ENCODE data around the gene N4BP3. TPM values are rescaled to one million over a fixed set of nuclear protein-coding genes. Genes with fewer than 3 reads are reported as not detected.

Gene N4BP3
- total RNA-seq, 2 experiments from 2014 or later = 26.1 to 28.3 TPM

DNA sequence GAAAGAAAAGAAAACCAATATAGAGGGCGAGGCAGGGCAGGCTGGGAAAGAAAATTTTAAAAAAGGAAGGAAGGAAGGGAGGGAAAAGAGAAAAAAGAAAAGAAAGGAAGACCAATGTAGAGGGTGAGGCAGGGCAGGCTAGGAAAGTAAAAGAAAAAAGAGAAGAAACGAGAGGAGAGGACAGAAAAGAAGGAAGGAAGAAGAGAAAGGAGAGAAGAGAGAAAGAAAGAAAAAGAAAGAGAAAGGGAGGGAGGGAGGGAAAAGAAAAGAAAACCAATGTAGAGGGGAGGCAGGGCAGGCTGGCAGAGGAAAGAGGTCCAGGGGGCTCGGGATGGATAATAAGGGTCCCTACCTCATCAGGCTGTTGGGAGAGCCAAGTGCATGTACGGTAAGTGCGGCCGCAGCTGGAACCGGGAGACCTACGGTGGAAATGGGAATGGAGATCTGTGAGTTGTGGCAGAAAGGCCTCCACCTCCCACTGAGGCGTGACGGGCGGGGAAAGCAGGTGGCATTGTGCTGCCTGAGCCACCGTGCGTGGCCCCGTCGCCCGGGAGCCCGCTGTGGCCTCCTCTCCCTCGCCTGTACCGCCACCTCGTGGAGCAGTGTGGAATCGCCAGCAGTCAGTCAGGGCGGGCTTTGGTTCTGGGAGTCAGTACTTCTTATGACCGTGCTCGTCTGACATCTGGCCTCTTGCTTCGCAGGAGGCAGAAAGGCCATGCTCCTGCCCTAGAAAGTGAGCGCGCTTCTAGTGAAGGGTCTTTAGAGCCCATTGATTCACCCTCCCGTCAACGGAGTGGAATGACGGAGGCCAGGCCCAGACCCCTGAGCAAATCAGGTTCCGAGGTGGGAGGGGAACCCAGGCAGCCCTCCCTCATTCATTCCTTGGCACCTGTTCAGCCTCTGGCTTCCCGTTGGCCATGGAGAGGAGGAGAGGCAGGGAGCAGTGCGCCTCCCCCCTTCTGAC is 50.7 kb downstream of the N4BP3 start:
- no peaks in the 10 kb centered on the region for H4K20me1 ChIP-seq (ENCODE audit: insufficient read depth, low read length)
- no peaks in the 10 kb centered on the region for H3K36me3 ChIP-seq (ENCODE audit: insufficient read depth, low read length)
- POLR2A ChIA-PET = interaction anchor here (0.8 kb wide), 1 partner anchor 11 kb away, joined by 4 read pairs; the partner anchor contains the start of gene NHP2
- H3K27ac ChIP-seq (ENCODE audit: low read depth, low read length, poor library complexity, severe bottlenecking) = no peak overlapping the region
- no peaks in the 10 kb centered on the region for H3K79me2 ChIP-seq (ENCODE audit: insufficient read depth, low read depth, low read length)
- peak overlapping the region; percentile 94 for H2AFZ ChIP-seq (ENCODE audit: low read length)
- BruUV-seq (replicated peaks) = no TSS peak
- peaks cover 30% of the 10 kb centered on the region for H3K4me1 ChIP-seq (ENCODE audit: insufficient read depth, low read length, poor library complexity, severe bottlenecking)
- H3K4me2 ChIP-seq (ENCODE audit: low read length) = peak overlapping the region; percentile 69
- peak overlapping the region; percentile 38 for H3K4me3 ChIP-seq (ENCODE audit: low read depth, low read length, poor library complexity, severe bottlenecking)
- CTCF ChIA-PET (ENCODE audit: unreplicated experiment) = interaction anchor here (3.3 kb wide), 1 partner anchor 89 kb away, joined by 23 read pairs; no protein-coding TSS in a partner anchor
- H3K9me3 ChIP-seq (ENCODE audit: low read length) = no peaks in the 10 kb centered on the region
- intact Hi-C loops (cut with micrococcal nuclease; ENCODE audit: unreplicated experiment) = loop anchor here (1.0 to 10.0 kb wide), 5 partner anchors 18 to 559 kb away; partner anchors contain the start of gene B4GALT7
- peak; percentile 90 for DNase-seq (ENCODE audit: low spot score)
- TF ChIP-seq, protein P1, sequence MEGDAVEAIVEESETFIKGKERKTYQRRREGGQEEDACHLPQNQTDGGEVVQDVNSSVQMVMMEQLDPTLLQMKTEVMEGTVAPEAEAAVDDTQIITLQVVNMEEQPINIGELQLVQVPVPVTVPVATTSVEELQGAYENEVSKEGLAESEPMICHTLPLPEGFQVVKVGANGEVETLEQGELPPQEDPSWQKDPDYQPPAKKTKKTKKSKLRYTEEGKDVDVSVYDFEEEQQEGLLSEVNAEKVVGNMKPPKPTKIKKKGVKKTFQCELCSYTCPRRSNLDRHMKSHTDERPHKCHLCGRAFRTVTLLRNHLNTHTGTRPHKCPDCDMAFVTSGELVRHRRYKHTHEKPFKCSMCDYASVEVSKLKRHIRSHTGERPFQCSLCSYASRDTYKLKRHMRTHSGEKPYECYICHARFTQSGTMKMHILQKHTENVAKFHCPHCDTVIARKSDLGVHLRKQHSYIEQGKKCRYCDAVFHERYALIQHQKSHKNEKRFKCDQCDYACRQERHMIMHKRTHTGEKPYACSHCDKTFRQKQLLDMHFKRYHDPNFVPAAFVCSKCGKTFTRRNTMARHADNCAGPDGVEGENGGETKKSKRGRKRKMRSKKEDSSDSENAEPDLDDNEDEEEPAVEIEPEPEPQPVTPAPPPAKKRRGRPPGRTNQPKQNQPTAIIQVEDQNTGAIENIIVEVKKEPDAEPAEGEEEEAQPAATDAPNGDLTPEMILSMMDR (conservative IDR thresholded peaks at IDR 0.05; ENCODE audit: low read length) = peak; percentile 98
- TF ChIP-seq EZH2phosphoT487 (IDR thresholded peaks at IDR 0.05; ENCODE audit: borderline replicate concordance, low read depth, low read length) = no peak
- H3K9me2 ChIP-seq (ENCODE audit: insufficient read depth, low read length) = no peaks in the 10 kb centered on the region

DNA sequence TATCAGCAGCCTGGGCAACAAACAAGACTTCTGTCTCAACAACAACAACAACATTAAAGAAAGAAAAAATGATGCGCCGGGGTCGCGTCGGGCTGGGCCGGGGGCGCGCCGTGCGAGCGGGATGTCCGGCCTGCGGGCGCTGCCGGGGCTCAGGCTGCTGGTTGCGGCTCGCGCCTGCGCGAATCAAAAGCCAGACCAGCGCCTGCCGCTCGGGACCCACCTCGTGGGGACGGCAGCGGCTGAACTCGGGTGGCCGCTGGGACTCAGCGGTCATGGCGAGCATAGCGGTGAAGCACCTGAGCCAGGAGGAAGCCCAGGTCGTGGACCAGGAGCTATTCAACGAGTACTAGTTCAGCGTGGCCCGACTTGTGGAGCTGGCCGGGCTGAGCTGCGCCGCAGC is 52.2 kb downstream of the N4BP3 start:
- CTCF ChIA-PET (ENCODE audit: unreplicated experiment) = no interaction called here
- no peak overlapping the region for H3K4me3 ChIP-seq (ENCODE audit: low read depth, low read length, poor library complexity, severe bottlenecking)
- H3K36me3 ChIP-seq (ENCODE audit: insufficient read depth, low read length) = no peaks in the 10 kb centered on the region
- H3K9me3 ChIP-seq (ENCODE audit: low read length) = no peaks in the 10 kb centered on the region
- no peaks in the 10 kb centered on the region for H3K79me2 ChIP-seq (ENCODE audit: insufficient read depth, low read depth, low read length)
- no peak overlapping the region for H3K27ac ChIP-seq (ENCODE audit: low read depth, low read length, poor library complexity, severe bottlenecking)
- H3K9me2 ChIP-seq (ENCODE audit: insufficient read depth, low read length) = no peaks in the 10 kb centered on the region
- no peak for DNase-seq (ENCODE audit: low spot score)
- no peak overlapping the region for H2AFZ ChIP-seq (ENCODE audit: low read length)
- H4K20me1 ChIP-seq (ENCODE audit: insufficient read depth, low read length) = no peaks in the 10 kb centered on the region
- POLR2A ChIA-PET = no interaction called here
- no peak overlapping the region for H3K4me2 ChIP-seq (ENCODE audit: low read length)
- TF ChIP-seq EZH2phosphoT487 (IDR thresholded peaks at IDR 0.05; ENCODE audit: borderline replicate concordance, low read depth, low read length) = no peak
- TF ChIP-seq, protein P1 (conservative IDR thresholded peaks at IDR 0.05; ENCODE audit: low read length) = no peak
- intact Hi-C loops (cut with micrococcal nuclease; ENCODE audit: unreplicated experiment) = loop anchor here (10.0 kb wide), 1 partner anchor 561 kb away; the partner anchor contains the start of gene B4GALT7
- no TSS peak for BruUV-seq (replicated peaks)
- peaks cover 19% of the 10 kb centered on the region for H3K4me1 ChIP-seq (ENCODE audit: insufficient read depth, low read length, poor library complexity, severe bottlenecking)
